MG63 (cell line): ENCODE results near the gene TCEAL8. TPM values are rescaled to one million over a fixed set of nuclear protein-coding genes. Genes with fewer than 3 reads are reported as not detected.
"Not testable (repeated sequence)": the region's sequence is repeated elsewhere in the genome, so short reads cannot be mapped to it uniquely, and the experiment has no call there.

Source experiments
- DNase-seq: peaks from one replicate; pipeline ENCODE4 v3.0.0-alpha.2; 2020
- H3K27me3 ChIP-seq: fragments of 250-450 bp; sonication (Bioruptor Pico); 2 replicates; pipeline ENCODE4 v1.5.1; 2020; ENCODE audit warnings: mild to moderate bottlenecking, moderate library complexity
- H3K36me3 ChIP-seq: fragments of 250-450 bp; sonication (Bioruptor Pico); 2 replicates; pipeline ENCODE4 v1.5.1; 2020; ENCODE audit warnings: mild to moderate bottlenecking, moderate library complexity
- H3K4me3 ChIP-seq: fragments of 250-450 bp; sonication (Bioruptor Pico); 2 replicates; pipeline ENCODE4 v1.5.1; 2020; ENCODE audit warnings: mild to moderate bottlenecking, moderate library complexity
- H3K9me3 ChIP-seq: fragments of 250-450 bp; sonication (Bioruptor Pico); 2 replicates; pipeline ENCODE4 v1.5.1; 2020; ENCODE audit warnings: mild to moderate bottlenecking, moderate library complexity
- total RNA-seq: library from RNA; depleted of rRNA; stranded (reverse); fragments of >200 nt; shearing (Covaris generic); gene quantifications from 2 replicates; pipeline ENCODE4 v1.2.3, GENCODE V29; 2014; ENCODE audit warnings: low replicate concordance; rRNA removed

The TCEAL8 gene
- 65.9 and 87.1 TPM in 2 replicates for total RNA-seq

GRCh38 chrX:103254921-103255493, at the start of gene TCEAL8:
Gene TCEAL8, minus strand, starts transcription at chrX:103255155. Its CDS starts 1,176 bp downstream, at chrX:103253979.
- Histone ChIP-seq H3K4me3 (peak within 1 kb of the TSS; percentile 69), H3K36me3 (peaks cover 5% of the 10 kb centered on the region; the same call in 1 of the 2 replicates), H3K9me3 (no peaks in the 10 kb centered on the region), H3K27me3 (no peaks in the 10 kb centered on the region)
- peak; percentile 73 for DNase-seq

GRCh38 chrX:103304705-103305104, 49.8 kb upstream of the TCEAL8 start:
- no peak overlapping the region for H3K4me3 ChIP-seq
- no peaks in the 10 kb centered on the region for H3K36me3 ChIP-seq
- no peaks in the 10 kb centered on the region for H3K27me3 ChIP-seq
- DNase-seq: no peak
- H3K9me3 ChIP-seq: no peaks in the 10 kb centered on the region

GRCh38 chrX:103293118-103293517, 38.2 kb upstream of the TCEAL8 start:
- Histone ChIP-seq H3K9me3 (no peaks in the 10 kb centered on the region), H3K27me3 (no peaks in the 10 kb centered on the region), H3K36me3 (no peaks in the 10 kb centered on the region), H3K4me3 (no peak overlapping the region)
- no peak for DNase-seq

DNA sequence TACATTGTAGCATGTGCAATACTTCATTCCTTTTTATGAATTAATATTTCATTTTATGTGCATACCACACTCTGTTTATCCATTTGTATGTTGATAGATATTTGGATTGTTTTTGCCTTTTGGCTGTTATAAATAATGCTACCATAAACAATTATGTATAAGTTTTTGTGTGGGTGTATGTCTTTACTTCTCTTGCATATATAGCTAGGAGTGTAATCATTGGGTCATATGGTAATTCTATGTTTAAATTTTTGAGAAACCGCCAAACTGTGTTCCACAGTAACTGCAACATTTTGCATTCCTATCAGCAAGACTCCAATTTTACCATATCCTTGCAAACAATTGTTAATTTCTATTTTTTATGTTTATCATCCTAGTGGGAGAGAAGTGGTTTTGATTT, 24.7 kb upstream of the TCEAL8 start:
- DNase-seq: no peak
- Histone ChIP-seq H3K27me3 (no peaks in the 10 kb centered on the region), H3K9me3 (no peaks in the 10 kb centered on the region), H3K36me3 (no peaks in the 10 kb centered on the region), H3K4me3 (no peak overlapping the region)

DNA sequence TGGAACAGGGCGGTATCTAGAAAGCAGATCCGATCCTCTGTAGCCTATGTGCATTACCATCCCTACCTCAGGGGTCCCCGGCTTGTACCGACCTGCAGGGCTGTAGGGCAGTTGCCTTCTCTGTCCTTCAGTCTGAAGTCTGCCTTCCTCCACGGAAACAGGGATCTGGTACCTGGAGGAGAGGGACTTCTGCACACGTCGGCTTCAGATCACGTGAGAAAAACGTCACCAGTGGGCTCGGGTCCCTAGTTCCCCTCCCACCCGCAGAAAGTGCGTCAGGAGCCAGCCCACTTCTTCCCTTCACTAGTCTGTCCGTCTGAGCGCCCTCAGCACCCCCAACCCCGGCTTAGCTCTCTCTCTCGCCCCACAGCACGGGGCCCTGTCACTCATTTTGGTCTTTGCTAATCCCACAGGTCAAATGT, 21.6 kb upstream of the TCEAL8 start, which contains the start of gene TCEAL5:
TCEAL5 (minus strand) TSS at position 170 of the 422 bp plus-strand sequence. CDS start 2,187 bp downstream, outside the sequence.
- no peak for DNase-seq
- no peaks in the 10 kb centered on the region for H3K27me3 ChIP-seq
- H3K36me3 ChIP-seq: no peaks in the 10 kb centered on the region
- H3K9me3 ChIP-seq: no peaks in the 10 kb centered on the region
- H3K4me3 ChIP-seq: no peak within 1 kb of the TSS

GRCh38 chrX:103275947-103276567, 21.1 kb upstream of the TCEAL8 start:
- H3K4me3 ChIP-seq: no peak overlapping the region
- H3K9me3 ChIP-seq: no peaks in the 10 kb centered on the region
- no peaks in the 10 kb centered on the region for H3K27me3 ChIP-seq
- DNase-seq: no peak
- H3K36me3 ChIP-seq: no peaks in the 10 kb centered on the region

- no peaks in the 10 kb centered on the region for H3K9me3 ChIP-seq
- H3K4me3 ChIP-seq: no peak overlapping the region
- no peak for DNase-seq
- H3K27me3 ChIP-seq: no peaks in the 10 kb centered on the region
- H3K36me3 ChIP-seq: no peaks in the 10 kb centered on the region
Observed at GRCh38 chrX:103274284-103274683, 19.3 kb upstream of the TCEAL8 start.

- no peak for DNase-seq
- Histone ChIP-seq H3K4me3 (no peak overlapping the region), H3K36me3 (peaks cover under 1% of the 10 kb centered on the region; the same call in 1 of the 2 replicates), H3K9me3 (no peaks in the 10 kb centered on the region), H3K27me3 (no peaks in the 10 kb centered on the region)
Observed at GRCh38 chrX:103258275-103258674, 3.3 kb upstream of the TCEAL8 start.

- DNase-seq: no peak
- Histone ChIP-seq H3K36me3 (peaks cover 5% of the 10 kb centered on the region; the same call in 1 of the 2 replicates), H3K4me3 (no peak overlapping the region), H3K9me3 (no peaks in the 10 kb centered on the region), H3K27me3 (no peaks in the 10 kb centered on the region)
Observed at GRCh38 chrX:103256651-103257050, 1.7 kb upstream of the TCEAL8 start.

GRCh38 chrX:103254171-103254824, 657 bp downstream of the TCEAL8 start:
- Histone ChIP-seq H3K27me3 (no peaks in the 10 kb centered on the region), H3K36me3 (peaks cover 5% of the 10 kb centered on the region; the same call in 1 of the 2 replicates), H3K4me3 (peak overlapping the region; percentile 69), H3K9me3 (no peaks in the 10 kb centered on the region)
- DNase-seq: peak; percentile 26

DNA sequence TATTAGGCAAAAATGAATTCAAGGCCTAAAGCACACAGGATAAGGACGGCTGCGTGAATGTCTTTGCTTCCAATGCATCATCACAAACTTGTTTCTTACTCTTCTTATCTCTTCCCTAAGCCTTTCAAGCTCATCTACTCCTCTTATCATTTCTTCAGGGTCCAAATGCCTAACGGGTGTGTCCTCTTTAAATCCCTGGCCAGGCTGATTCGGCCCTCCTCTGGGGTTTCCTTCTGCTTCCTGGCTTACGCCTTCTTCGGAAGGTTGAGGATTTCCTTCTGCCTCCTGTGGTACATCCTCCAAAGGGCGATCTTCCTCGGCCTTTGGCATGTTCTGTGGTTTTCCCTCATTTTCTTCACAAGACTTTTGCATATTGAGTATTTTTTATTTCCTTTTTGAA, 1.3 kb downstream of the TCEAL8 start:
- Histone ChIP-seq H3K27me3 (no peaks in the 10 kb centered on the region), H3K9me3 (no peaks in the 10 kb centered on the region), H3K4me3 (peak overlapping the region; percentile 69), H3K36me3 (peaks cover 5% of the 10 kb centered on the region; the same call in 1 of the 2 replicates)
- no peak for DNase-seq

- Histone ChIP-seq H3K9me3 (no peaks in the 10 kb centered on the region), H3K36me3 (peaks cover 5% of the 10 kb centered on the region; the same call in 1 of the 2 replicates), H3K27me3 (no peaks in the 10 kb centered on the region), H3K4me3 (no peak overlapping the region)
- no peak for DNase-seq
Observed at GRCh38 chrX:103250977-103251376, 4.0 kb downstream of the TCEAL8 start.

GRCh38 chrX:103249805-103250204, 5.2 kb downstream of the TCEAL8 start:
- DNase-seq: no peak
- Histone ChIP-seq H3K9me3 (no peaks in the 10 kb centered on the region), H3K4me3 (no peak overlapping the region), H3K36me3 (peaks cover 5% of the 10 kb centered on the region; the same call in 1 of the 2 replicates), H3K27me3 (no peaks in the 10 kb centered on the region)

GRCh38 chrX:103248553-103248952, 6.4 kb downstream of the TCEAL8 start:
- Histone ChIP-seq H3K9me3 (no peaks in the 10 kb centered on the region), H3K36me3 (peaks cover 5% of the 10 kb centered on the region; the same call in 1 of the 2 replicates), H3K4me3 (no peak overlapping the region), H3K27me3 (no peaks in the 10 kb centered on the region)
- no peak for DNase-seq

GRCh38 chrX:103240155-103240554, 14.8 kb downstream of the TCEAL8 start:
- no peak overlapping the region for H3K4me3 ChIP-seq
- DNase-seq: no peak
- H3K27me3 ChIP-seq: no peaks in the 10 kb centered on the region
- H3K9me3 ChIP-seq: no peaks in the 10 kb centered on the region
- no peaks in the 10 kb centered on the region for H3K36me3 ChIP-seq

GRCh38 chrX:103236296-103236695, 18.7 kb downstream of the TCEAL8 start:
- Histone ChIP-seq H3K9me3 (no peaks in the 10 kb centered on the region), H3K4me3 (no peak overlapping the region), H3K36me3 (no peaks in the 10 kb centered on the region), H3K27me3 (no peaks in the 10 kb centered on the region)
- DNase-seq: no peak

DNA sequence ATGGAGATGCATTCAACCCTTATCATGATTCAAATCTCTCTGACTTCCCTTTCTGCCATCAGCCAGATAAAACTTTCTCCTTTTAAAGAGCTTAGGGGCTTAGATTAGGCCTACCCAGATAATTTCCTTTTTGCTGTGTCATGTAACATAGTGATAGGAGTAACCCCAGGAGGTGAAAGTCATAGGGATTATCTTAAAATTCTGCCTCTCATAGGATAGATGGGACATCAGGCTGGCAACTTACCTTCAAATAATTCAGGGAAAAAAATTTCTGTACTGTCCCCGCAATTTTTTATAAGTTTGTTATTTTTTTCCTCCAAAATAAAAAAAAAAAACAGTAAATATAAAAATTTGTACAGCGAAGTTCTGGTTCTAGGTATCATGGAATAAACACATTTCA, 19.3 kb downstream of the TCEAL8 start:
- DNase-seq, H3K27me3 ChIP-seq, H3K9me3 ChIP-seq, H3K36me3 ChIP-seq, H3K4me3 ChIP-seq: not testable (repeated sequence)
